ENCODE data around the gene OR7D2. TPM values are rescaled to one million over a fixed set of nuclear protein-coding genes. Genes with fewer than 3 reads are reported as not detected.
"Not testable (repeated sequence)": the region's sequence is repeated elsewhere in the genome, so short reads cannot be mapped to it uniquely, and the experiment has no call there.

The OR7D2 gene
- total RNA-seq, 2 donors from 2014 or later, result not detected

DNA sequence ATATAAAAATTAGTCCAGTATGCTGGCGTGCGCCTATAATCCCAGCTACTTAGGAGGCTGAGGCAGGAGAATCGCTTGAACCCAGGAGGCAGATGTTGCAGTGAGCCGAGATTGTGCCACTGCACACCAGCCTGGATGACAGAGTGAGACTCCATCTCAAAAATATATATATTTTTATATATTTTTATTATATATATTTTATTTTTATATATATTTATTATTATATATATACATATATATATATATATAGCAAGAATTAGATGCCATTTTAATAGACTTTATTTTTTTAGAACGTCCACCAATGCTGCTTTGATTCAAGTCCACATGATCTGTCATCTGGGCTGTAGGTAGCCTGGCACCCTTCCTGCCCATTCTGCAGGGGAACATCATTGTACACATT, 3.5 kb upstream of the OR7D2 start:
- Histone ChIP-seq H3K9me3 (no peaks in the 10 kb centered on the region), H3K27ac (no peak overlapping the region), H3K4me1 (no peaks in the 10 kb centered on the region), H3K27me3 (no peaks in the 10 kb centered on the region), H3K36me3 (replicated peaks in 1 of 2; ENCODE audit: insufficient read depth in 1 of 2, low read depth in 2 of 2) (no peaks in the 10 kb centered on the region), H3K4me3 (no peak overlapping the region)
- ATAC-seq (no peak), DNase-seq (no peak)
- no peak for TF ChIP-seq CTCF (IDR thresholded peaks at IDR 0.05)
- TF ChIP-seq POLR2A (IDR thresholded peaks at IDR 0.05), result no peak
- 79% methylated on average over 5 of the region's 5 CpGs for WGBS, 2 donors
- intact Hi-C loops (cut with DNase I), result no loop called here

DNA sequence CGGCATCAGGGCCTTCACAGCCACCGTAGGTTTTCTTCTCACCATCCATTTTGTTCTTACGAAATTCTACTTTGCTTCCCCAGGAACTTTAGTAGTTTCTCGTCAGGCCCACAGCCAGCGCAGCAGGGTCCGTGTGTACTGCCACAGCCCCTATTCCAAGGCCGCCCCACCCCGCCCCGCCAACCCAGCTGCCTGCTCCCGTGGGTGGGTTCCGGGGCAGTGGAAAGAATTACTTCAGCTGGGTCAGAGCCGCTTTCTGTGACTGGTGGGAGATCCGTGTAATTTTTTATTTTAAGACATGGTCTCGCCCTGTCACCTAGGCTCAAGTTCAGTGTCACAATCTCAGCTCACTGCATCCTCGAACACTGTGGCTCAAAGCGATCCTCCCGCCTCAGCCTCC, 4.2 kb downstream of the OR7D2 start:
- peaks cover 0 to 5% (median 0%) of the 10 kb centered on the region in 3 donors for H3K9me3 ChIP-seq
- 85 to 93% methylated on average over 17 of the region's 17 CpGs for WGBS, 2 donors
- no peak overlapping the region for H3K4me3 ChIP-seq
- H3K36me3 ChIP-seq (replicated peaks in 1 of 2; ENCODE audit: insufficient read depth in 1 of 2, low read depth in 2 of 2), result no peaks in the 10 kb centered on the region
- intact Hi-C loops (cut with DNase I), result no loop called here
- no peak for ATAC-seq
- H3K4me1 ChIP-seq, result no peaks in the 10 kb centered on the region
- no peaks in the 10 kb centered on the region for H3K27me3 ChIP-seq
- DNase-seq, result no peak
- H3K27ac ChIP-seq, result no peak overlapping the region
- TF ChIP-seq POLR2A (IDR thresholded peaks at IDR 0.05) (no peak), CTCF (IDR thresholded peaks at IDR 0.05) (no peak)

DNA sequence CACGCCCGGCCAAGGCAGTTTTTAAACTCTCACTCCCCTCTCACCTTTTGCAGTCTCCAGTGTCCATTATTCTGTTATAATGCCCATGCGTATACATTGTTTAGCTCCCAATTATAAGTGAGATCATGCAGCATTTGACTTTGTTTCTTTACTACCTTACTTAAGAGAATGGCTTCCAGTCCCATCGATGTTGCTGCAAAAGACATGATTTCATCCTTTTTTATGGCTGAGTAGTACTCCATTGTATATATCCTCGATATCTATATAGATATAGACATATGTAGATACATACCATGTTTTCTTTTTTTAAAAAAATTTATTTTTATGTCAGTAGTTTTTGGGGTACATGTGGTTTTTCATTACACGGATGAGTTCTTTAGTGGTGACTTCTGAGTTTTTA, 8.4 kb downstream of the OR7D2 start:
- Histone ChIP-seq H3K4me3 (no peak overlapping the region), H3K36me3 (replicated peaks in 1 of 2; ENCODE audit: insufficient read depth in 1 of 2, low read depth in 2 of 2) (no peaks in the 10 kb centered on the region), H3K9me3 (peaks cover 0 to 10% (median 0%) of the 10 kb centered on the region in 3 donors), H3K27ac (no peak overlapping the region), H3K4me1 (no peaks in the 10 kb centered on the region), H3K27me3 (no peaks in the 10 kb centered on the region)
- ATAC-seq, result no peak
- WGBS, 2 donors, result 74 to 78% methylated on average over 6 of the region's 6 CpGs
- intact Hi-C loops (cut with DNase I), result no loop called here
- no peak for TF ChIP-seq CTCF (IDR thresholded peaks at IDR 0.05)
- TF ChIP-seq POLR2A (IDR thresholded peaks at IDR 0.05), result no peak
- DNase-seq, result no peak

GRCh38 chr19:9189535-9189934, 10.8 kb downstream of the OR7D2 start:
- 70 to 77% methylated on average over 7 of the region's 7 CpGs for WGBS, 2 donors
- DNase-seq, result no peak
- intact Hi-C loops (cut with DNase I), result no loop called here
- H3K36me3 ChIP-seq (replicated peaks in 1 of 2; ENCODE audit: insufficient read depth in 1 of 2, low read depth in 2 of 2), result no peaks in the 10 kb centered on the region
- H3K27ac ChIP-seq, result no peak overlapping the region
- H3K27me3 ChIP-seq, result no peaks in the 10 kb centered on the region
- no peaks in the 10 kb centered on the region for H3K4me1 ChIP-seq
- H3K4me3 ChIP-seq, result no peak overlapping the region
- H3K9me3 ChIP-seq, result peaks cover 0 to 10% (median 0%) of the 10 kb centered on the region in 3 donors
- no peak for TF ChIP-seq CTCF (IDR thresholded peaks at IDR 0.05)
- ATAC-seq, result no peak

GRCh38 chr19:9198044-9198443, 19.3 kb downstream of the OR7D2 start:
- H3K36me3 ChIP-seq (replicated peaks in 1 of 2; ENCODE audit: insufficient read depth in 1 of 2, low read depth in 2 of 2); intact Hi-C loops (cut with DNase I); H3K27me3 ChIP-seq; ATAC-seq; H3K27ac ChIP-seq; DNase-seq; H3K9me3 ChIP-seq; H3K4me1 ChIP-seq; H3K4me3 ChIP-seq: not testable (repeated sequence)
- 49 to 50% methylated on average over 2 of the region's 2 CpGs for WGBS, 2 donors

All from body of pancreas (tissue), 4 donors.